ENCODE data around the gene AP4B1. TPM values are rescaled to one million over a fixed set of nuclear protein-coding genes. Genes with fewer than 3 reads are reported as not detected.
A peak's percentile ranks its signal among the peaks of the same experiment; 100 is the strongest.

The AP4B1 gene
- total RNA-seq, 1 experiment from 2014 or later = 20.4 TPM

DNA sequence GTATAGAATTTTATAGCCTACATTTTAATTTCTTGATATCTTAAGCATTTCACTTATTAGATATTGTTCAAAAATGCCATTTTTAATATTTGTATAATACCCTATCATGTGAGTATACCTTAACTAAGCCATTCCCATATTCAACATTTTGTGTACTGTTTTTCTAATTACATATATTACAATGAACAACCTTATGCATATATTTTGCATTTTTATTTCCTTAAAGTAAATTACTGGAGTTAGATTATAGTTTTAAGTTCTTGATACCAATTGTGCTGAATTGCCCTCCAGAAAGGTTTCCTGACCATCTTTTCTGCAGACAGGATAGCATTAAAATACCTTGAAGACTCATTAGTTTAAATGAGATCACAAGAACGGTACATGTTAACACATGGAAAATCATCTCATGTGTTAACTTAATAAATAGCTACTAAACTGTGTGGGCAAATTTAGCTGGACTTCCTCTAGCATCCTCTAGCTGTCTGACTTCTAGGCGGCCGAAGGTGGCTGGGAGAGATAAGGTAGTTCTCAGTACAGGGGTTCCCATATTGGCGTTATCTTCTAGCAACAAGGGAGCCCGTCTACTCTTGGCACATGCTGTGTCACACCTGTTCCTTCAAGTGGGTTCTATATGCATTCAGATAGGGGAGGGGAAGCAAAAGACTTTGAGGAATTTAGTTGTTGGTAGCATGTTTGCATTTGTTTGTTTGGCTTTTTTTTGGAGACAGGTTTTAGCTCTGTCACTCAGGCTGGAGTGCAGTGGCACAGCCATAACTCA is 9.5 kb upstream of the AP4B1 start:
- H3K4me3 Mint-ChIP-seq (ENCODE audit: unreplicated experiment) = no peak overlapping the region
- no peaks in the 10 kb centered on the region for H3K27me3 Mint-ChIP-seq (ENCODE audit: insufficient read depth, unreplicated experiment)
- BruUV-seq (replicated peaks) = no TSS peak
- TF ChIP-seq, protein P1, sequence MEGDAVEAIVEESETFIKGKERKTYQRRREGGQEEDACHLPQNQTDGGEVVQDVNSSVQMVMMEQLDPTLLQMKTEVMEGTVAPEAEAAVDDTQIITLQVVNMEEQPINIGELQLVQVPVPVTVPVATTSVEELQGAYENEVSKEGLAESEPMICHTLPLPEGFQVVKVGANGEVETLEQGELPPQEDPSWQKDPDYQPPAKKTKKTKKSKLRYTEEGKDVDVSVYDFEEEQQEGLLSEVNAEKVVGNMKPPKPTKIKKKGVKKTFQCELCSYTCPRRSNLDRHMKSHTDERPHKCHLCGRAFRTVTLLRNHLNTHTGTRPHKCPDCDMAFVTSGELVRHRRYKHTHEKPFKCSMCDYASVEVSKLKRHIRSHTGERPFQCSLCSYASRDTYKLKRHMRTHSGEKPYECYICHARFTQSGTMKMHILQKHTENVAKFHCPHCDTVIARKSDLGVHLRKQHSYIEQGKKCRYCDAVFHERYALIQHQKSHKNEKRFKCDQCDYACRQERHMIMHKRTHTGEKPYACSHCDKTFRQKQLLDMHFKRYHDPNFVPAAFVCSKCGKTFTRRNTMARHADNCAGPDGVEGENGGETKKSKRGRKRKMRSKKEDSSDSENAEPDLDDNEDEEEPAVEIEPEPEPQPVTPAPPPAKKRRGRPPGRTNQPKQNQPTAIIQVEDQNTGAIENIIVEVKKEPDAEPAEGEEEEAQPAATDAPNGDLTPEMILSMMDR (IDR thresholded peaks at IDR 0.05; ENCODE audit: unreplicated experiment) = no peak
- no peak overlapping the region for H3K27ac Mint-ChIP-seq (ENCODE audit: low read depth, unreplicated experiment)
- H3K4me1 Mint-ChIP-seq (ENCODE audit: insufficient read depth, unreplicated experiment) = peaks cover 13% of the 10 kb centered on the region
- H3K9me3 Mint-ChIP-seq (ENCODE audit: unreplicated experiment) = no peaks in the 10 kb centered on the region
- intact Hi-C loops (cut with micrococcal nuclease) = no loop called here
- DNase-seq (ENCODE audit: unreplicated experiment) = no peak
- H3K36me3 Mint-ChIP-seq (ENCODE audit: insufficient read depth, unreplicated experiment) = peaks cover 15% of the 10 kb centered on the region
- POLR2A ChIA-PET = interaction anchor here (0.6 to 4.7 kb wide), 4 partner anchors 9 to 40 kb away, joined by 3 to 41 read pairs (median 4); partner anchors contain the start of genes DCLRE1B and HIPK1
- CTCF ChIA-PET = interaction anchor here (1.0 to 1.2 kb wide), 2 partner anchors 15 to 79 kb away, joined by 4 to 5 read pairs; partner anchors contain the start of gene HIPK1

DNA sequence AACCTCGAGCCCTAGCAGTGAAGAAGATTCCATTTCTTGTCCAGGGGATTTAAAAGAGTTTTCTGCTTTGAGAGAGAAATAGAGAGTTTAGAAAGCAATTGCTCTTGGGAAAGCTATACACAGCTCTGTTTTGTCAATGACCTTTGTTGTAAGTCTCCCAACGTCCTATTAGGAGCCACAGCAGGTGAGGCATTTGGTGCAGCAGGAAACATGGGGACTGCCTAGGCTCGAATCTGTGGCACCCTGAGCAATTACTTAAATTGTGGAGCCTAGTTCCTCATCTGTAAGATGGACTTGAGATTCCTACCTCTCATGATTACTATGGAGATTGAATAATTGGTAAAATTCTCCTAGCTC is 8.7 kb upstream of the AP4B1 start:
- intact Hi-C loops (cut with micrococcal nuclease) = no loop called here
- no peaks in the 10 kb centered on the region for H3K27me3 Mint-ChIP-seq (ENCODE audit: insufficient read depth, unreplicated experiment)
- no TSS peak for BruUV-seq (replicated peaks)
- H3K27ac Mint-ChIP-seq (ENCODE audit: low read depth, unreplicated experiment) = no peak overlapping the region
- peaks cover 22% of the 10 kb centered on the region for H3K36me3 Mint-ChIP-seq (ENCODE audit: insufficient read depth, unreplicated experiment)
- H3K4me3 Mint-ChIP-seq (ENCODE audit: unreplicated experiment) = no peak overlapping the region
- DNase-seq (ENCODE audit: unreplicated experiment) = no peak
- TF ChIP-seq, protein P1 (IDR thresholded peaks at IDR 0.05; ENCODE audit: unreplicated experiment) = no peak
- H3K4me1 Mint-ChIP-seq (ENCODE audit: insufficient read depth, unreplicated experiment) = peaks cover 11% of the 10 kb centered on the region
- ChIA-PET CTCF (interaction anchor here (1.0 to 1.2 kb wide), 3 partner anchors 11 to 78 kb away, joined by 3 to 5 read pairs (median 4); partner anchors contain the start of gene HIPK1), POLR2A (interaction anchor here (0.6 to 1.3 kb wide), 4 partner anchors 15 to 323 kb away, joined by 3 to 12 read pairs (median 4); partner anchors contain the start of gene HIPK1)
- H3K9me3 Mint-ChIP-seq (ENCODE audit: unreplicated experiment) = no peaks in the 10 kb centered on the region

DNA sequence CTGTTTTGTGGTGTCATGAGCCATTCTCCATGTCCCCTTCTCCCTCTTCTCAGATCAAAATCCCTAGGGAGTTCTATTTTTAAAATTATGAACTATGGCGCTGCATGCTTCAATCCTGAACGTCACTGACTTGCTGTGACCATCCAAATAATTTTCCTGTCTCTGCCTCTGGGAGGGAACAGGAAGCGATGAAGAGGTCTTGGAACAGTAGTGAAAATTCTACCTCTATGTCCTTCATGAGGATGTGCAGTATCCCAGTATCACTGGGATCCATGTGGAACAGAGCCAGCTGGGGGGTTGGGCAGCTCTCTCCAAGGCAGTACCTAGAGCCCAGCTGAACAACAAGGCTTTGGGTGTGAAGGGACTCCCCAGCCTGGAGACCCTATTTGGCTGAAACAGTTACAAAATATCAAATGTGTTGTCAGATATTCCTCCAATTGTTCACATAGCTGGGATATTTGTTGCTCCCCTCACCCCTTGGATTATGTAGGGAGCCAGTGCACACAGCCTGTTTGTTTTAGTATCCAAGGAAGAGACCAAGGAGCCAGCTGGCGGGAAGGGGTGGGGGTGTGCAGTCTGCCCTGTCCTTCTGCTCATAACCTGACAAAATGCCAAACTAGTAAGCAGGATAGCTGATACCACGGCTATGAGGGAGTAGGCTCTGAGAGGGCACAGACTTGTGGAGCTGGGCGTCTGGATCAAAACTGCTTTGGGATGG is 8.2 kb upstream of the AP4B1 start:
- Mint-ChIP-seq H3K27ac (ENCODE audit: low read depth, unreplicated experiment) (no peak overlapping the region), H3K36me3 (ENCODE audit: insufficient read depth, unreplicated experiment) (peaks cover 24% of the 10 kb centered on the region), H3K4me1 (ENCODE audit: insufficient read depth, unreplicated experiment) (peaks cover 6% of the 10 kb centered on the region), H3K27me3 (ENCODE audit: insufficient read depth, unreplicated experiment) (no peaks in the 10 kb centered on the region), H3K9me3 (ENCODE audit: unreplicated experiment) (no peaks in the 10 kb centered on the region), H3K4me3 (ENCODE audit: unreplicated experiment) (no peak overlapping the region)
- CTCF ChIA-PET = interaction anchor here (1.0 to 1.2 kb wide), 3 partner anchors 12 to 78 kb away, joined by 3 to 5 read pairs (median 4); partner anchors contain the start of gene HIPK1
- TF ChIP-seq, protein P1 (IDR thresholded peaks at IDR 0.05; ENCODE audit: unreplicated experiment) = no peak
- BruUV-seq (replicated peaks) = no TSS peak
- intact Hi-C loops (cut with micrococcal nuclease) = no loop called here
- no peak for DNase-seq (ENCODE audit: unreplicated experiment)
- POLR2A ChIA-PET = interaction anchor here (0.6 to 1.3 kb wide), 4 partner anchors 16 to 323 kb away, joined by 3 to 12 read pairs (median 4); partner anchors contain the start of gene HIPK1

DNA sequence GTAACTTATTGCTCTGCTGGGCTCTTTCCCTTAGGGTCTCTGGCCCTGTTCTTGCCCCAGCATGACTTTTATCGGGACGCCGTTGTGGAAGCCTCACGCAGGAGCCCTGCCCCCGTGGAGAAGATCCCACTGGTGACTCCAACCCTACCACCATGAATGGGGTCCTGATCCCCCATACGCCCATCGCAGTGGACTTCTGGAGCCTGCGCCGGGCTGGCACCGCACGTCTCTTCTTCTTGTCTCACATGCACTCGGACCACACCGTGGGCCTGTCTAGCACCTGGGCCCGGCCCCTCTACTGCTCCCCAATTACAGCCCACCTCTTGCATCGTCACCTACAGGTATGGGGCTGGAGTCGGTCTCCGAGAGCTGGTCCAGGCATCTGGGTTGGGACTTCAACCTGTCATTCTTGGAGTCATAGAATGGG is 849 bp upstream of the AP4B1 start:
- Mint-ChIP-seq H3K9me3 (ENCODE audit: unreplicated experiment) (no peaks in the 10 kb centered on the region), H3K27ac (ENCODE audit: low read depth, unreplicated experiment) (peak overlapping the region; percentile 94), H3K36me3 (ENCODE audit: insufficient read depth, unreplicated experiment) (peaks cover 24% of the 10 kb centered on the region), H3K27me3 (ENCODE audit: insufficient read depth, unreplicated experiment) (no peaks in the 10 kb centered on the region), H3K4me1 (ENCODE audit: insufficient read depth, unreplicated experiment) (no peaks in the 10 kb centered on the region), H3K4me3 (ENCODE audit: unreplicated experiment) (peak overlapping the region; percentile 95)
- peak; percentile 17 for DNase-seq (ENCODE audit: unreplicated experiment)
- CTCF ChIA-PET = interaction anchor here (0.5 to 3.5 kb wide), 8 partner anchors 11 to 564 kb away, joined by 3 to 48 read pairs (median 3); partner anchors contain the start of gene HIPK1
- TF ChIP-seq, protein P1 (IDR thresholded peaks at IDR 0.05; ENCODE audit: unreplicated experiment) = no peak
- intact Hi-C loops (cut with micrococcal nuclease) = loop anchor here (1.0 to 10.0 kb wide), 6 partner anchors 24 to 765 kb away; partner anchors contain the start of genes HIPK1, PHTF1 and RSBN1
- BruUV-seq (replicated peaks) = TSS peak; percentile 55
- POLR2A ChIA-PET = interaction anchor here (0.5 to 9.1 kb wide), 11 partner anchors 9 to 147 kb away, joined by 3 to 228 read pairs (median 3); partner anchors contain the start of genes HIPK1, PHTF1 and RSBN1

All from MCF 10A (cell line).